DOHH2 (cell line): ENCODE data around the gene SLC39A10.

Experiments used
- CTCF ChIP-seq: fragments of 200-600 bp; sonication (generic); IDR thresholded peaks from one replicate; pipeline ENCODE4 v1.5.1; 2014; ENCODE audit warnings: antibody characterized with exemption, mild to moderate bottlenecking, low read depth, low read length; ENCODE audit not compliant: poor library complexity, severe bottlenecking
- EZH2phosphoT487 ChIP-seq: fragments of 200-600 bp; sonication (generic); IDR thresholded peaks from 2 replicates; pipeline ENCODE4 v1.6.1; 2017; ENCODE audit warnings: borderline replicate concordance, mild to moderate bottlenecking, antibody characterized with exemption, low read length, moderate library complexity, mixed read lengths

- TF ChIP-seq CTCF = no peak
- no peak for TF ChIP-seq EZH2phosphoT487
Measured at GRCh38 chr2:195663007-195663406, 6.0 kb downstream of the SLC39A10 start.
